GM19438 (cell line): ENCODE data around the gene MAGI1.

ENCODE experiments used
- ATAC-seq: cut with Tn5 transposase; IDR thresholded peaks from one replicate; pipeline ENCODE4 v1.9.1; 2021; ENCODE audit warnings: low read depth; ENCODE audit not compliant: unreplicated experiment

Gene MAGI1

DNA sequence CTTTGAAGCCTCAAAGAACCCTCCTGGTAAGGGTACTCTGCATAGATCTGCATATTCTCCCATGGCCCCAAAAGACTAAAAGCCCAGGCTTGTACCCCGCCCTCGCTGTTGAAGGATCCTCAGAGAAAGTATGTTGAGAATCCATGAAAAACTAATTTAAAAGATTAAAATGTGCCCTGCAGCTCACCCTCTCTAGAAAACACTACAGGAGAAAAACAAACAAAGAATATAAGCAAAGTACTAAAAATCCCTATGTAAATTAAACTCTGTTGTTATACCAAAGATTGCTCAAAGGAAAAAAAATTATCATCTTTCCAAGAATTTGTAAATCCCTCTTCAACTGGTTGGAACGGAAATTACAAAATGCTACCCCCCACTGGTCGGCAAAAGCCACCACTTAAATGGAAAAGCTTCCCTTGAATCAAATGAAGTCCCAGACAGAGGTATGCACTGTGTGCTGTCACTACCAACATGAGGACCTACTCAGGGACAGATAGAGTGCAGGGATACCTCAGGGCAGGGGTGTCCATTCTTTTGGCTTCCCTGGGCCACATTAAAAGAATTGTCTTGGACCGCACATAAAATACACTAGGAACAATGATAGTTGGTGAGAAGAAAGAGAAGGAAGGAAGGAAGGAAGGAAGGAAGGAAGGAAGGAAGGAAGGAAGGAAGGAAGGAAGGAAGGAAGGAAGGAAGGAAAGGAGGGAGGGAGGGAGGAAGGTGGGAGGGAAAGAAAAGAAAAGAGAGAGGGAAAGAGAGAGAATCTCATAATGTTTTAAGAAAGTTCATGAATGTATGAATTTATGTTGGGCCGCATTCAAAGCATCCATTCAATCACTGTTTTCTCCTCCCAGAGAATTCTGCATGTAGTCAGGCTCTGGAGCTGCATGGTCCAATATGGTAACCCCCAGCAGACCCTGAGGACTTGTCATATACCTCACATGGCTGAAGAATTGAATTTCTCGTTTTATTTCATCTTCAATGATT, 88.1 kb downstream of the MAGI1 start:
- ATAC-seq = no peak

DNA sequence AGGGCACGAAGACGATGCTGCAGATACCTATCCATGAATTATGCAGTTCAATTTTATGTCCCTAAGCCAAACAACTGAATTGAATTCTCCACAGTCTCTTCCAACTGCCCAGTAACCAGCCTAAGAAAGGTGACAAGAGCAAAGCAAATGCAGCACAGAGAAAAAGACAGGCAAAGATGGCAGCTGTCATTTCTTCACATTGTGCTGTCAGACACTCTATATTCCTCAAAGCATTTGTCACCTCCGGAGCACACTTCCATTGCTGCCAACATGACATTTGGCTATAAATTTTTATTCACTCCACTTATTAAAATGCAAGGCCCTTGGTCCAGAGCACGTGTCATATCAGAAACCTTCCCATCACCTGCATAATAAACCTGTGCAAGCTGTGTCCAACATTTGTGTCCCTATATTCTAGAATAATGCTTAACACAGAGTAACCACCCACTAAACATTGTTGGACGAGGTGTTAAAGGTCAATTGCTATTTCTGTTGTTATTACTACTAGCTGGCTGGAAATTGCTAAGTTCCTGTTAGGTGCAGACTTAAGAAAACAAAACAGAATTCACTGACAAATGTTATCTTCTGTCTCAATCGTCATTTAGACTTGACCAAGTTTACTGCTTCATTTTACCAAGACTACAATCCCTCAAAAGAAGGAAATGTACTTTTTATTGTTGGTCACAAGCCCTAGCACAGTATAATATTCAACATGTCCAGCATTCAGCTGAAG, 89.7 kb downstream of the MAGI1 start:
- no peak for ATAC-seq

DNA sequence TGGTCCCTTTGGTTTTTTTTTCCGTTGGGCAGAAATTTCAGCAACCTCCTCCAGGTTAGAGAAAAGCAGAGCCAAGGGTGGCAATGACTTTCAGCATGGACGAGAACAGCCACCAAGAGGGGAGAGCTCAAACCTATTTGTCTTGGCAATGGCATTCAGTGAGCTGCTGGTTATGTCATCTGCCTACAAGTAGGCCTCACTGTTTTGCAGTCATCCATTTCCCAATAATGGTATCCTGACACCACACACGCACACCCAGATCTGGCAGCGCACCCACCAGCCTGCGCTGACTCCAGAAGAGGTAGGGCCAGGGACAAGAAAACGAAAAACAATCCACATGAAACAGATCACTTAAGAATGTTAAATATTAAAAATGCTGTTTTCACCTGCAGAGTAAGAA, 92.3 kb downstream of the MAGI1 start:
- no peak for ATAC-seq

DNA sequence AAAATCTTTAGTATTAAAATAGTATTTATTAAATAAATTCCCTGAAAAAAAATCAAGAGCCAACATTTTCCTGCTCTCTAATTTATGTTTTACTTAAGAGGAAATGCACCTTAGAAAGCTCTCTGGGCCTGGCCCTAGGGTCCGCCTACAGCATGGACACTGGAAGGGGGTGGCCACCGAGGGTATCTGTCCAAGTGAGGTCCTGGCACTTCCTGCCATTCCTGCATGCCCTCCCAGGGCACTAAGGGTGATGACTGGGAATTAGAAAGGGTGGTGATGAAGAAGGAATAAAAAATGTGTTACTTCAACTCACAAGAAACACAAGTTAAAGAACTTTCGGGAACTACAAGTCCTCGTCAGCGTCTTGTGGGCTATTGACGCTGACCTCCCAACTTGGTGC, 92.8 kb downstream of the MAGI1 start:
- ATAC-seq = no peak

DNA sequence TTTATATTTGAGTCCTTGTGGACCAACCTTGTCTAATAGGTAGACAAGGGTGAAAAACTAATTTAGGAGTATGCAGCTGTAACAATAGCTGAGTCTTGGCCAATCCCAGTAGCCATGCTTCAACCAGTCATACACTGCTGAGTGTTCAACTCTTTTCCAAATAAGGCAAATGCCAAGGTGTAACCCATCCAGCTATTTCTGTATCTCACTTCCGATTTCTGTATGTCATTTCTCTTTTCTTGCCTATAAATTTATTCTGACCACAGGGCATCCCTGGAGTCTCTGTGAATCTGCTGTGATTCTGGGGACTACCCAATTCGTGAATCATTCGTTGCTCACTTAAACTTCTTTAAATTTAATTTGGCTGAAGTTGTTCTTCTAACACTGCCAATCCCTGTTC, 93.2 kb downstream of the MAGI1 start:
- ATAC-seq = no peak

GRCh38 chr3:65944252-65944651, 94.5 kb downstream of the MAGI1 start:
- ATAC-seq = no peak

- no peak for ATAC-seq
These were observed 98.9 kb downstream of the MAGI1 start for GRCh38 chr3:65939801-65940246.

DNA sequence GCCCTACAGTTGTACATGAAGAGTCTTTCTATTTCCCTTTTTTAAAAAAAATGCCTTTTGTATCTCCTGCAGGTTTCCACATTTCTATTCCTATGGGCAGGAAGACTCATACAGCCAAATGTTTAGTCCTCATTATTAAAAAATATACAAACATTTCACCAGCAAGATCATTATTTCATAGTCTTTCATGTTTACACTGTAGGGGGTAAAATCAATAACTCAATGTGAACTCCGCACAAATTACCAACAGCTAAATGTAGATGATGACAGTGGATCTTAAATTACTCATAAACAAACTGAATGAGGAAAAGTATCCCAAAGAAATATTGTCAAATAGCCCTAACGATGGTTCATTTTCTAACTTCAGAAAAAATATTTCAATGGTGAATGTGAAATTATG, 99.5 kb downstream of the MAGI1 start:
- ATAC-seq = no peak

DNA sequence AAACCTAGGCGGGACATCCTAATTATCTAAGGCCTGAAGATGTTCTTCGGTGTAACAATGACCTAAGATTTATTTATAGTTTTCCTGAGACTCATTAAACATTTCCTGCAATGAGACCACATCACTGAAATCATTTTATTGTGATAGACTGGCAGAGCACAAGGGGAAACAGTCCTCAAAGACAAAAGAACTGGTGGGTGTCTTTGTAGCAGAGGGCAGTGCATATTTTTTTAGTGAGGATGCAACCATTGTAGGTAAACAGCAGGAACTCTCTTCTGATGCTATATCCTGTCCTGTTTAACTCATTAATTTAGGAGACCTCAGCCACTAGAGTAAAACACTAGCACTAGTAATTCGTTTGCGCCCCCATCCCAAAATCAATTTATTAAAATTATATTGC, 100.0 kb downstream of the MAGI1 start:
- ATAC-seq = no peak

DNA sequence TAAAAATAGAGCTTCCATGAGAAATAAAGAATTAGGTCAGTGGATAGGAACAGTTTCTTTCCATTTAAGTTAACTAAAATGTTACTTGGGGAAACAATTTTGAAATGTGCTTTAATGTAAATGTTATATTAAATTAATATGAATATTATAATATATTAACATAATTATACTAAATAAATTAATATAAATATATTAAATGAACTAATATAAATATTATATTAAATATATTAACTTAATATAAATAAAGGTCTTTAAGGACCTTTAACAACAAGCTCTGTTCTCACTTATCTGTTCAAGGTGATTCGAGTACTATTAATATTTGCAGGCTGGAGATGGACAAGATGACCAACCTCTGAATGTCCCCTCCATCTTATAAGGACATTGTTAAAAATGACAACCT, 100.6 kb downstream of the MAGI1 start:
- ATAC-seq = no peak

DNA sequence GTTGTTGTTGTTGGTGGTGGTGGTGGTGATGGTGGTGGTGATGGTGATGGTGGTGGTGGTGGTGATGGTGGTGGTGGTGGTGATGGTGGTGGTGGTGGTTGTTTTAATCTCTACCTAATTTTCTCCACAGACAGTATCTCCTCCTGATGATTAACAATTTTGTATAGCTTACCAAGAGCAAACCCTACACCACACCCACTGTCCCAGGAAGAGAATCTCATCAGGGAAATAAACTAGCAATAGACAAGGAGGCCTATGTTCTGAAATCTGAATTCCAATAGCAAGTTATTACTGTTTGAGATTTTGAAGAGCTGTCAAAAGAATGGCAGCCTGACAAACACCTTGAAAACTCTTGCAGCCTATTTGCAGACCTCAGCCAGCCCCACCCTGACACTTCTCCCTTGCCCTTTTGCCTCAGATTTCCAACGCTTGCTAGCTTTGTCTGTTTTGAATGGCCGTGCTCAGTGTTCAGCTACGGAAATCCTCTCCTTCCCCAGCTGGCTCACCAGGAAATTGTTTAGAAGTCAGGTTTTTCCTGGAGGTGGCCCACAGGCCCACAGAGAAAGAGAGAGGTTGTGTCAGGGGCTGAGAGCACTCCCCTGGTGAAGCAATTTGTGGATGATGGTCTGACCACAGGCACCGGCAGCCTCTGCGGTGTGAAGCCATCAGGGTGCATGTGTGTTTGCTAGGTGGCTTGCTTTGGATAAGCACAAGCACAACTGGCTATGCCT, 101.6 kb downstream of the MAGI1 start:
- ATAC-seq = no peak

- no peak for ATAC-seq
These were observed 103.0 kb downstream of the MAGI1 start for GRCh38 chr3:65935724-65936123.

- ATAC-seq = no peak
These were observed 108.1 kb downstream of the MAGI1 start for GRCh38 chr3:65930648-65931047.

- ATAC-seq = no peak
These were observed 110.6 kb downstream of the MAGI1 start for GRCh38 chr3:65928110-65928509.

- ATAC-seq = no peak
These were observed 111.1 kb downstream of the MAGI1 start for GRCh38 chr3:65927576-65927975.

GRCh38 chr3:65925254-65925954, 113.3 kb downstream of the MAGI1 start:
- ATAC-seq = no peak

- ATAC-seq = no peak
These were observed 114.0 kb downstream of the MAGI1 start for GRCh38 chr3:65924762-65925161.

GRCh38 chr3:65922441-65922840, 116.3 kb downstream of the MAGI1 start:
- ATAC-seq = no peak

DNA sequence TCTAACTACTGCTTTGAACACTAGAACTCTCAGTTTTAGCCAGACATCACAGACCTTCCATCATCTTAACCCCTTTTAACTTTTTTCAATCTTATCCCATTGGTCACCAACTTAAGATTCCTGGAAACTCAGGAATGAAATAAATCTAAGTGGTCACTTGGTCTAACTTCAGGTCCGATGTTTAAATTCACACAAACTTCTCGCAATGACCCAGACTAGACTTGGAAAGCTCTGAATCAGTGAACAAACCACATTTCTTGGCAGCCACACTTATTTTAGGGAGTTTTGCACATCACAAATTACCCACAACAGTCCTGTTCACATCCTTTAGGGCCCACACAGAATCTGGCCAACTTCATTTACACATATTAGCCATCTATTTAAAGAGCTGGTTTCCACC, 118.9 kb downstream of the MAGI1 start:
- ATAC-seq = no peak

DNA sequence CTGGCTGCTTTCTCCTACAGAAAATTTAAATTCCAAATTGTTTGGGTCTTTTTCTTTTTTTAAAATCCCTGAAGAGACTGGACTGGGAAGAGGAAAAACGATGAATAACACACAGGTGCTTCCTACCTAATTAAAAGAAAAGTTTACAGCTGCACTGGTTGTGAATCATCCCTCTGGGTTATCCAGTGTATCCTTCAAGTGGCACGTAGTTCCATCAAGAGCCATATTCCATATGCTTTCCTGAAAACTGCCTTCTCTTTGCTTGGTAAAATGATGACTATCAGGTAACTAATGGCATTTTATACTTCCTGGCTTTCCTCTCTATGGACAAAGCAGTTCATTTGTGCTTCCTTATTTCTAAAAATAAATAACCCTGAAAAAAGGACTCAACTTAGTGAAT, 123.2 kb downstream of the MAGI1 start:
- no peak for ATAC-seq
